HUES6 (cell line): ENCODE results near the gene ATG7.

ENCODE experiments used
- H3K27ac ChIP-seq: 2 replicates; pipeline ENCODE4 v1.7.0; 2013; ENCODE audit warnings: low read depth, mild to moderate bottlenecking, low read length, inconsistent platforms
- H3K27me3 ChIP-seq: 2 replicates; pipeline ENCODE4 v1.6.1; 2013; ENCODE audit warnings: low read length; ENCODE audit not compliant: control insufficient read depth, insufficient read depth
- H3K36me3 ChIP-seq: 2 replicates; pipeline ENCODE4 v1.6.1; 2013; ENCODE audit warnings: low read length; ENCODE audit not compliant: control insufficient read depth, insufficient read depth
- H3K4me1 ChIP-seq: 2 replicates; pipeline ENCODE4 v1.6.1; 2013; ENCODE audit warnings: low read length; ENCODE audit not compliant: control insufficient read depth, insufficient read depth
- H3K4me3 ChIP-seq: 2 replicates; pipeline ENCODE4 v1.5.1; 2013; ENCODE audit warnings: low read depth, low read length
- H3K9ac ChIP-seq: one replicate; pipeline ENCODE4 v1.6.1; 2013; ENCODE audit warnings: mild to moderate bottlenecking, low read length
- H3K9me3 ChIP-seq: 2 replicates; pipeline ENCODE4 v1.6.1; 2013; ENCODE audit warnings: low read depth, low read length; ENCODE audit not compliant: control insufficient read depth, insufficient read depth

The ATG7 gene

GRCh38 chr3:11271986-11272904 is at the start of gene ATG7:
ATG7 (plus strand) TSS chr3:11272397; CDS start chr3:11298696, 26,299 bp downstream.
- Histone ChIP-seq H3K36me3 (no peaks in the 10 kb centered on the region; the same call in 1 of the 2 replicates), H3K27me3 (no peaks in the 10 kb centered on the region; the same call in 1 of the 2 replicates), H3K27ac (peak within 1 kb of the TSS; percentile 79)

DNA sequence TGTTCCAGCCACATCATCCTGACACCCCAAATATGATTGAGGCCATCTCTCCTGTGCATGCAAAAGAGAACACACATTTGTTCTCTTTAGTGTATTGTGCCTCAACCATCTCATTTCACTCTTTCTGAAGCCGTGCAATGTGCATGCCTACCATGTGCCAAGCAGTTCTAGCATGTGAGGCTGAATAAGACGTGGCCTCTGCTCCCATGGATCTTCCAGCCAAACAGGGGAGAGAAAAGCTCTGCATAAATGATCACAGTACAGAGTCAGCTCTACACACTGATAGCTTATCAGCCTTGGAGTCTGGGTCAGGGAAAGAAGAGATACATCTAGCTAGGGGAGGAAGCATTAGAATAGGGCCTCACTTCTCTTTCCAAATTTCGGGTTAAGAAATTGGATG is 48.2 kb upstream of the ATG7 start:
- no peak overlapping the region for H3K4me3 ChIP-seq
- H3K27ac ChIP-seq, result no peak overlapping the region
- H3K9me3 ChIP-seq, result no peaks in the 10 kb centered on the region
- no peaks in the 10 kb centered on the region for H3K36me3 ChIP-seq
- no peaks in the 10 kb centered on the region for H3K27me3 ChIP-seq
- no peak overlapping the region for H3K9ac ChIP-seq
- no peaks in the 10 kb centered on the region for H3K4me1 ChIP-seq

More at GRCh38 chr3:11271986-11272904, at the start of gene ATG7:
- Histone ChIP-seq H3K9ac (peak within 1 kb of the TSS; percentile 93), H3K9me3 (peaks cover 5% of the 10 kb centered on the region; the same call in 1 of the 2 replicates), H3K4me1 (peaks cover 8% of the 10 kb centered on the region), H3K4me3 (peak within 1 kb of the TSS; percentile 82)

GRCh38 chr3:11224870-11225229 is 47.3 kb upstream of the ATG7 start:
- no peaks in the 10 kb centered on the region for H3K36me3 ChIP-seq

GRCh38 chr3:11226042-11226370 is 46.2 kb upstream of the ATG7 start:
- H3K36me3 ChIP-seq, result no peaks in the 10 kb centered on the region
- H3K27ac ChIP-seq, result no peak overlapping the region
- H3K9ac ChIP-seq, result no peak overlapping the region
- H3K9me3 ChIP-seq, result no peaks in the 10 kb centered on the region
- no peaks in the 10 kb centered on the region for H3K4me1 ChIP-seq
- no peak overlapping the region for H3K4me3 ChIP-seq
- H3K27me3 ChIP-seq, result no peaks in the 10 kb centered on the region

More at GRCh38 chr3:11224870-11225229, 47.3 kb upstream of the ATG7 start:
- H3K4me1 ChIP-seq, result no peaks in the 10 kb centered on the region
- H3K9ac ChIP-seq, result no peak overlapping the region
- no peaks in the 10 kb centered on the region for H3K27me3 ChIP-seq
- H3K4me3 ChIP-seq, result no peak overlapping the region
- no peaks in the 10 kb centered on the region for H3K9me3 ChIP-seq
- H3K27ac ChIP-seq, result no peak overlapping the region

DNA sequence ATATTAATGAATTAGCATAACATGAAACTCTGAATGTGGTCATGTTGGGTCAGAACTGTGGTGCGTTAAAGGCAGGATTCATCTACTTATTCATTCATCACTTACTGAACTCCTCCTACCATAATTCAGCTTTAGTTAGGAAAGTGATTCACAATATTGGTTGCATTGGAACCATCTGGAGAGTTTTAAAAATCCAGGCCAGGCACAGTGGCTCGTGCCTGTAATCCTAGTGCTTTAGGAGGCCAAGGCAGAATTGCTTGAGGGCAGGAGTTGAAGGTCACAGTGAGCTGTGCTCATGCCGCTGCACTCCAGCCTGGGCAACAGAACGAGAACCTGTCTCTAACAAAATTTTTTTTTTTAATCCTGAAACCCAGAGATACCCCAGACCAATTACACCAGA is 44.2 kb upstream of the ATG7 start:
- no peaks in the 10 kb centered on the region for H3K27me3 ChIP-seq
- no peak overlapping the region for H3K27ac ChIP-seq
- no peaks in the 10 kb centered on the region for H3K4me1 ChIP-seq

GRCh38 chr3:11230125-11230524 is 42.1 kb upstream of the ATG7 start:
- Histone ChIP-seq H3K9ac (no peak overlapping the region), H3K27me3 (no peaks in the 10 kb centered on the region), H3K9me3 (no peaks in the 10 kb centered on the region), H3K27ac (no peak overlapping the region), H3K4me3 (no peak overlapping the region), H3K4me1 (no peaks in the 10 kb centered on the region), H3K36me3 (no peaks in the 10 kb centered on the region)

More for the DNA sequence above, 44.2 kb upstream of the ATG7 start:
- no peak overlapping the region for H3K4me3 ChIP-seq
- H3K9me3 ChIP-seq, result no peaks in the 10 kb centered on the region
- no peaks in the 10 kb centered on the region for H3K36me3 ChIP-seq
- no peak overlapping the region for H3K9ac ChIP-seq

DNA sequence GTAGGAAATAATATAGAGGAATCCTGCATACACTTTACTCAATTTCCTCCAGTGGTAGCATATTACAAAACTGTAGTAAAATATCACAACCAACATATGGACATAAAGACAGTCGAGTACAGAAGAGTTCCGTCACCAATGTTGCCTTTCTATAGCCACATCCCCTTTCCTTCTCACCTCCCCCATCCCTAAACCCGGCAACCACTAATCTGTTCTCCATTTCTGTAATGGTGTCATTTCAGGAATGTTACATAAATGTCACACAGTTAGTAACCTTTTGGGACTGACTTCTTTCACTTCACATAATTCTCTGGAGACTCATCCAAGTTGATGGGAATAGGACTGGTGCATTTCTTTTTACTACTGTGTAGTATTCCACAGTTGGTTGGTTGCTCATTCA is 41.4 kb upstream of the ATG7 start:
- Histone ChIP-seq H3K36me3 (no peaks in the 10 kb centered on the region), H3K9me3 (no peaks in the 10 kb centered on the region), H3K4me1 (no peaks in the 10 kb centered on the region), H3K4me3 (no peak overlapping the region), H3K27ac (no peak overlapping the region), H3K9ac (no peak overlapping the region), H3K27me3 (no peaks in the 10 kb centered on the region)

DNA sequence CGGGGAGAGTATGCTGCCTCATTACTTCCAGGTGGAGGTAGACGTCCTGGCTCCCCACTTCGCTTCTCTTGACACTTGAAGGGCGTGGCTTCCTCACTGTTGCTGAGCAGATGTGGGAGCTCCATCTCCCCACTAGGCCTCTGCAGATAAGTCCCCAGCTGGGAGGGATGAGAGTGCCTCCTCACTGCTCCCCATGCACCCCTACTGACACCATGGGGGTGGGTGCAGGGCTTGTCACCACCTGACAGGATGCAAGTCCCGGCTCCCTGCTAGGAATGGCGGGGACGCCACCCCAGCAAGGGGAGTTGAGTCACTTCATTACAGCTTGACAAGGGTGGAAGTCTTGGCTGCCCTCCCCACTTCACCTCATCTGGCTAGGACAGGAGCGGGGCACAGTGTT is 36.8 kb upstream of the ATG7 start:
- H3K27me3 ChIP-seq, result no peaks in the 10 kb centered on the region
- no peak overlapping the region for H3K27ac ChIP-seq
- no peak overlapping the region for H3K4me3 ChIP-seq
- H3K9ac ChIP-seq, result no peak overlapping the region
- no peaks in the 10 kb centered on the region for H3K9me3 ChIP-seq
- H3K4me1 ChIP-seq, result 0 out of 2 replicates have a peak, but pooled peaks cover 3% of the 10 kb centered on the region
- no peaks in the 10 kb centered on the region for H3K36me3 ChIP-seq

- 0 out of 2 replicates have a peak, but pooled peaks cover 3% of the 10 kb centered on the region for H3K4me1 ChIP-seq
- no peak overlapping the region for H3K4me3 ChIP-seq
- H3K27me3 ChIP-seq, result no peaks in the 10 kb centered on the region
- H3K9me3 ChIP-seq, result no peaks in the 10 kb centered on the region
- H3K27ac ChIP-seq, result no peak overlapping the region
- no peaks in the 10 kb centered on the region for H3K36me3 ChIP-seq
- no peak overlapping the region for H3K9ac ChIP-seq
Measured at GRCh38 chr3:11236588-11237461, 35.4 kb upstream of the ATG7 start.

GRCh38 chr3:11238060-11238459 is 34.1 kb upstream of the ATG7 start:
- Histone ChIP-seq H3K36me3 (no peaks in the 10 kb centered on the region), H3K27ac (no peak overlapping the region), H3K9me3 (no peaks in the 10 kb centered on the region), H3K4me3 (no peak overlapping the region), H3K4me1 (0 out of 2 replicates have a peak, but pooled peaks cover 3% of the 10 kb centered on the region), H3K9ac (no peak overlapping the region), H3K27me3 (no peaks in the 10 kb centered on the region)

DNA sequence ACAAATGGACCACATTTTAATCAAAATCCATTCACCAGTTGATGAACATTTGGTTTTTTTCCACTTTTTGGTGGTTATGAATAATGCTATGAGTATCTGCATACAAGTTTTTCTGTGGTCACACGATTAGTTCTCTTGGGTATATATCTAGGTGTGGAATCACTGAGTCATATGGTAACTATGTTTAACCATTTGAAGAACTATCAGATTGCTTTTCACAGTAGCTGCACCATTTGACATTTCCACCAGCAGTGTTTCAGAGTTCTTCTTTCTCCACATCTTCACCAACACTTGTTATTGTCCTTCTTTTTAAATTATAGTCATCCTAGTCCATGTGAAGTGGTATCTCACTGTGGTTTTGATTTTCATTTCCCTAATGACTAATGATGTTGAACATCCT is 33.3 kb upstream of the ATG7 start:
- H3K4me3 ChIP-seq, result no peak overlapping the region
- no peak overlapping the region for H3K9ac ChIP-seq
- H3K4me1 ChIP-seq, result 0 out of 2 replicates have a peak, but pooled peaks cover 3% of the 10 kb centered on the region
- no peak overlapping the region for H3K27ac ChIP-seq
- no peaks in the 10 kb centered on the region for H3K27me3 ChIP-seq
- H3K9me3 ChIP-seq, result no peaks in the 10 kb centered on the region
- no peaks in the 10 kb centered on the region for H3K36me3 ChIP-seq
